GM13977 (cell line): Measurements from ENCODE around the gene PSMD2.
A peak's percentile ranks its signal among the peaks of the same experiment; 100 is the strongest.

Experiments
- DNase-seq: peaks from one replicate; pipeline ENCODE4 v3.0.0; 2012; ENCODE audit warnings: low spot score
- CTCF ChIP-seq: IDR thresholded peaks from 2 replicates; pipeline ENCODE4 v1.5.1; 2012; ENCODE audit warnings: mild to moderate bottlenecking, control low read depth; ENCODE audit not compliant: insufficient read depth; ENCODE audit errors: extremely low read depth, missing control alignments
- in situ Hi-C: fragments of 300-500 bp; cut with MboI; formaldehyde crosslinking; loops from one replicate; pipeline ENCODE4 v1.12.0; 2022; ENCODE audit warnings: low sequenced_read_pairs, low pct_unique_long_range_greater_than_20kb, mixed read lengths, inconsistent platforms; ENCODE audit not compliant: unreplicated experiment

Gene PSMD2

GRCh38 chr3:184344579-184345316, 45.7 kb downstream of the PSMD2 start:
- in situ Hi-C loops, result no loop called here
- no peak for DNase-seq
- no peak for TF ChIP-seq CTCF

- peak; percentile 65 for DNase-seq
- peak; percentile 32 for TF ChIP-seq CTCF
- in situ Hi-C loops, result no loop called here
These were observed 46.5 kb downstream of the PSMD2 start for GRCh38 chr3:184345317-184346144.

- DNase-seq, result no peak
- TF ChIP-seq CTCF, result no peak
- in situ Hi-C loops, result no loop called here
These were observed 47.6 kb downstream of the PSMD2 start for GRCh38 chr3:184346480-184347190.

- in situ Hi-C loops, result no loop called here
- TF ChIP-seq CTCF, result no peak
- no peak for DNase-seq
These were observed 48.4 kb downstream of the PSMD2 start for GRCh38 chr3:184347321-184348056.

- TF ChIP-seq CTCF, result no peak
- in situ Hi-C loops, result no loop called here
These were observed 49.0 kb downstream of the PSMD2 start for GRCh38 chr3:184348057-184348382.

More at GRCh38 chr3:184348057-184348382, 49.0 kb downstream of the PSMD2 start:
- DNase-seq, result no peak
